22Rv1 (cell line): ENCODE measurements around the gene SERPINB6.

ENCODE experiments used
- ZFX ChIP-seq: fragments of 450-650 bp; IDR thresholded peaks from 2 replicates; pipeline ENCODE4 v1.6.1; 2017; ENCODE audit warnings: antibody characterized with exemption, borderline replicate concordance
- TF ChIP-seq, protein P1 (sequence below): fragments of 450-650 bp; IDR thresholded peaks from 2 replicates; pipeline ENCODE4 v1.5.1; 2017; ENCODE audit warnings: mild to moderate bottlenecking

DNA sequence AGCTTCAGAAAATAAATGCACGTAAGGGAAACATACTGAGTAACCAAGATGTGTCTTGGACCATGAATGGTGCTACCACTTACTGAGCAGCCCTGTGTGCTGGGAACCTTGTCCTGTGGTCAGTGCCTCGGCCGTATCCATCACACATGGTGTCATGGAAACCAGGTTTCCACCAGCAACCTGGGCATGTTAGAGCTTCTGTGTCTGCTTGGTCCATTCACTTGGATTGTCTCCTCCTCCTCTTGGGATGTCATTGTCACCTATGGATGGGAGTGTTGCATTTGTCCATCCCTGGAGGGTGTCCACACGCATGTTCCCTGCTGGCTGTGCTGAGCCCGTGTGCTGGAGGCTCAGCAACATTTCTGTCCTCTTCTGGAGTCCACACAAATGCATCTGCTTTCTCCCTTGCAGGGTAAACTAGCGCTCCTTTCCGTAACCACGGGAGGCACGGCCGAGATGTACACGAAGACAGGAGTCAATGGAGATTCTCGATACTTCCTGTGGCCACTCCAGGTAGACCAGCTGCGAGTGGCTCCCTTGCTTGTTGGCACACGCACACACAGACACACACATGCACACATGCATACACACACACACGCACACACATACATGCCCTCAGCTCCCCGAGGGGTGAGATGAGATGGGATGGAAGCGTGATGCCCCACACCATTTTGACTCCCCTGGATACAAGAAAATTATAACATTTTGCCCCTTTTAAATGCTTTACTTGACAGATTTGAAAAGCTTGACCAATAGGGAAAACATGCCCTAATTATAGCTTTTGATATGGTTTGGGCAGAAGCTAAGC is 45.3 kb upstream of the SERPINB6 start:
- TF ChIP-seq, protein P1, sequence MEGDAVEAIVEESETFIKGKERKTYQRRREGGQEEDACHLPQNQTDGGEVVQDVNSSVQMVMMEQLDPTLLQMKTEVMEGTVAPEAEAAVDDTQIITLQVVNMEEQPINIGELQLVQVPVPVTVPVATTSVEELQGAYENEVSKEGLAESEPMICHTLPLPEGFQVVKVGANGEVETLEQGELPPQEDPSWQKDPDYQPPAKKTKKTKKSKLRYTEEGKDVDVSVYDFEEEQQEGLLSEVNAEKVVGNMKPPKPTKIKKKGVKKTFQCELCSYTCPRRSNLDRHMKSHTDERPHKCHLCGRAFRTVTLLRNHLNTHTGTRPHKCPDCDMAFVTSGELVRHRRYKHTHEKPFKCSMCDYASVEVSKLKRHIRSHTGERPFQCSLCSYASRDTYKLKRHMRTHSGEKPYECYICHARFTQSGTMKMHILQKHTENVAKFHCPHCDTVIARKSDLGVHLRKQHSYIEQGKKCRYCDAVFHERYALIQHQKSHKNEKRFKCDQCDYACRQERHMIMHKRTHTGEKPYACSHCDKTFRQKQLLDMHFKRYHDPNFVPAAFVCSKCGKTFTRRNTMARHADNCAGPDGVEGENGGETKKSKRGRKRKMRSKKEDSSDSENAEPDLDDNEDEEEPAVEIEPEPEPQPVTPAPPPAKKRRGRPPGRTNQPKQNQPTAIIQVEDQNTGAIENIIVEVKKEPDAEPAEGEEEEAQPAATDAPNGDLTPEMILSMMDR, result no peak
- no peak for TF ChIP-seq ZFX
